ENCODE measurements around the gene PPIL3. TPM values are rescaled to one million over a fixed set of nuclear protein-coding genes. Genes with fewer than 3 reads are reported as not detected.

The PPIL3 gene
- polyA plus RNA-seq, 1 donor, result 63.7 TPM

Other genes with a start within 250 kb of the PPIL3 start
- 105 TPM for gene BZW1, start 77.2 kb downstream of the PPIL3 start, polyA plus RNA-seq (ENCODE audit: insufficient read length)
- gene CLK1, start 24.4 kb downstream of the PPIL3 start, polyA plus RNA-seq (ENCODE audit: insufficient read length), result 153 TPM
- 17.9 TPM for gene NIF3L1, start 294 bp upstream of the PPIL3 start, polyA plus RNA-seq (ENCODE audit: insufficient read length)
- gene ORC2, start 74.6 kb upstream of the PPIL3 start, polyA plus RNA-seq (ENCODE audit: insufficient read length), result 16.1 TPM
- gene HYCC2, start 182.6 kb upstream of the PPIL3 start, polyA plus RNA-seq (ENCODE audit: insufficient read length), result 8.5 TPM
- 87.4 TPM for gene NDUFB3, start 182.9 kb upstream of the PPIL3 start, polyA plus RNA-seq (ENCODE audit: insufficient read length)
- 39.6 TPM for gene CFLAR, start 227.1 kb upstream of the PPIL3 start, polyA plus RNA-seq (ENCODE audit: insufficient read length)

Measured in forelimb muscle (tissue), 1 donor.